OCI-LY3 (cell line): Measurements from ENCODE around the gene LRRN4CL.
A peak's percentile ranks its signal among the peaks of the same experiment; 100 is the strongest.
"Not testable (repeated sequence)": the region's sequence is repeated elsewhere in the genome, so short reads cannot be mapped to it uniquely, and the experiment has no call there.

Experiments used
- H2AFZ ChIP-seq: fragments of 200-600, 300-600 bp; shearing (Covaris generic); 2 replicates; pipeline ENCODE4 v1.6.0; 2014; ENCODE audit warnings: antibody characterized with exemption, low read depth, low read length
- H3K27ac ChIP-seq: fragments of 200-600, 300-600 bp; sonication (generic); 2 replicates; pipeline ENCODE4 v1.5.1; 2014; ENCODE audit warnings: mild to moderate bottlenecking, low read length, moderate library complexity, mixed read lengths
- H3K27me3 ChIP-seq: fragments of 200-600, 300-600 bp; sonication (generic); 2 replicates; pipeline ENCODE4 v1.6.1; 2014; ENCODE audit warnings: low read depth, low read length, mixed read lengths
- H3K36me3 ChIP-seq: fragments of 200-600, 300-600 bp; sonication (generic); replicated peaks from 2 replicates; pipeline ENCODE3; 2014; ENCODE audit warnings: low read depth, low read length, mixed read lengths
- H3K4me1 ChIP-seq: fragments of 300-600, 200-600 bp; sonication (generic); 2 replicates; pipeline ENCODE4 v1.6.1; 2014; ENCODE audit warnings: low read length, mixed read lengths
- H3K4me2 ChIP-seq: fragments of 200-600, 300-600 bp; sonication (generic); 2 replicates; pipeline ENCODE4 v1.6.1; 2014; ENCODE audit warnings: low read length, mixed read lengths
- H3K4me3 ChIP-seq: fragments of 300-600, 200-600 bp; sonication (generic); 2 replicates; pipeline ENCODE4 v1.5.1; 2014; ENCODE audit warnings: antibody characterized with exemption, mild to moderate bottlenecking, low read length, moderate library complexity
- H3K79me2 ChIP-seq: fragments of 300-600, 200-600 bp; shearing (Covaris generic); 2 replicates; pipeline ENCODE4 v1.6.1; 2014; ENCODE audit warnings: mild to moderate bottlenecking, low read length, mixed read lengths
- H3K9ac ChIP-seq: fragments of 300-600, 200-600 bp; shearing (Covaris generic); 2 replicates; pipeline ENCODE4 v1.6.0; 2014; ENCODE audit warnings: mild to moderate bottlenecking, low read length, moderate library complexity
- H3K9me3 ChIP-seq: fragments of 200-600, 300-600 bp; shearing (Covaris generic); 2 replicates; pipeline ENCODE4 v1.6.1; 2014; ENCODE audit warnings: low read length, mixed read lengths; ENCODE audit not compliant: insufficient read depth
- H4K20me1 ChIP-seq: fragments of 200-600, 300-600 bp; sonication (generic); 2 replicates; pipeline ENCODE4 v1.6.1; 2016; ENCODE audit warnings: low read length, mixed read lengths; ENCODE audit not compliant: insufficient read depth
- CTCF ChIP-seq: fragments of 200-600, 300-600 bp; sonication (generic); IDR thresholded peaks from 2 replicates; pipeline ENCODE4 v1.5.1; 2014; ENCODE audit warnings: antibody characterized with exemption, low read length, low read depth
- EZH2phosphoT487 ChIP-seq: fragments of 200-600 bp; shearing (Covaris generic); IDR thresholded peaks from 2 replicates; pipeline ENCODE4 v1.6.1; 2018; ENCODE audit warnings: antibody characterized with exemption, mixed run types, low read depth

LRRN4CL gene

DNA sequence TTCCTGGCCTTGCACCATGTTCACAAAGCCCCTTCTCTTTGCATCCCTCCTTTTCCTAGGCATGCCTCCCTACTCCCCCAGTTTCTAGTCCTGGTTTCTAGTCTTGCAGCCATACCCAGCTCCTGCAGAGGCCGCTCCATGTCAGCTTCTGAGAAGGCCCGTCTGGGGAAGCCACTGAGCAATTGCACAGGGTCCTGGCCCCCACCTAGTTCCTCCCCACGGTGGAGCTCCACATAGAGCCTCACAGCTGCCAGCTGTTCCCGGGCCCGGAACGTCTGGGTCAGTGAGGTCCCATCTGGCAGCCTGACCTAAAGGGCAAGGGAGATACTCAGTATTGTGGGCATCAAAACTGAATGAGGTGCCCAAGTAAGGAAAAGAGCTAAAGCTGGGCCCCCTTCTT is 12.6 kb downstream of the LRRN4CL start:
- no peak overlapping the region for H3K27ac ChIP-seq
- no peak overlapping the region for H3K4me3 ChIP-seq
- H3K36me3 ChIP-seq = peaks cover 29% of the 10 kb centered on the region
- no peak for TF ChIP-seq CTCF
- no peak for TF ChIP-seq EZH2phosphoT487
- no peak overlapping the region for H3K9ac ChIP-seq
- H3K27me3 ChIP-seq = no peaks in the 10 kb centered on the region
- no peak overlapping the region for H2AFZ ChIP-seq
- no peaks in the 10 kb centered on the region for H3K9me3 ChIP-seq
- no peaks in the 10 kb centered on the region for H4K20me1 ChIP-seq
- H3K4me2 ChIP-seq = no peak overlapping the region
- H3K79me2 ChIP-seq = peaks cover 58% of the 10 kb centered on the region
- peaks cover 28% of the 10 kb centered on the region for H3K4me1 ChIP-seq

DNA sequence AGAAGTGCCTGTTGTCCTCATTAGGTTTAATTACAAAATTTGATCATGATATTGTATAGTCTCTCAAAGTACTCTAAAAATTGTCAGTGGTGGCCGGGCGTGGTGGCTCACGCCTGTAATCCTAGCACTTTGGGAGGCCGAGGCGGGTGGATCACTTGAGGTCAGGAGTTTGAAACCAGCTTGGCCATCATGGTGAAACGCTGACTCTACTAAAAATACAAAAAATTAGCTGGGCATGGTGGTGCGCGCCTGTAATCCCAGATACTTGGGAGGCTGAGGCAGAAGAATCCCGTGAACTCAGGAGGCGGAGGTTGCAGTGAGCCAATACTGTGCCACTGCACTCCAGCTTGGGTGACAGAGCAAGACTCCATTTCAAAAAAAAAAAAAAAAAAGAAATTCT is 13.9 kb downstream of the LRRN4CL start:
- not testable (repeated sequence) for H3K9me3 ChIP-seq, H4K20me1 ChIP-seq, H3K27ac ChIP-seq, H3K4me3 ChIP-seq, H3K27me3 ChIP-seq, H3K9ac ChIP-seq, H3K4me2 ChIP-seq, H2AFZ ChIP-seq
- Histone ChIP-seq H3K79me2 (peaks cover 71% of the 10 kb centered on the region), H3K4me1 (peaks cover 25% of the 10 kb centered on the region), H3K36me3 (peaks cover 29% of the 10 kb centered on the region)

DNA sequence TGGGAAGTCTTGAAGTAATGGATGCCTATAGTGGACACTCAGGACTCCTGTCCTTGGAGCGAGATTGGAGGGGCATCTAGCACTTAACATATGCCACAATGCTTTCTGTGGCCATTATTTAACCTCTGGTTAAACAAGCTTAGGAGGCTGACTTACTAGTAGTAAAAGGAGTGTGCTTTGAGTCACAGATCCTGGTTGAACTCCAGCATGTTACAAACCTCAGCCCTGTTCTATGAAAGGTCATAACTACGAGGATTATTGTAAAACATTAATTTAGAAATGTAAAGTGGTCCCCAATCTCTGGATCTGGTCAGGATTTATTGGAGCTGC is 16.2 kb downstream of the LRRN4CL start:
- no peaks in the 10 kb centered on the region for H3K9me3 ChIP-seq
- H3K36me3 ChIP-seq = peaks cover 29% of the 10 kb centered on the region
- peaks cover 75% of the 10 kb centered on the region for H3K79me2 ChIP-seq
- H3K27me3 ChIP-seq = no peaks in the 10 kb centered on the region
- no peak overlapping the region for H3K4me3 ChIP-seq
- no peak overlapping the region for H2AFZ ChIP-seq
- no peak overlapping the region for H3K27ac ChIP-seq
- peaks cover 19% of the 10 kb centered on the region for H3K4me1 ChIP-seq
- peak overlapping the region; percentile 85 for H3K4me2 ChIP-seq
- no peak for TF ChIP-seq CTCF
- no peak for TF ChIP-seq EZH2phosphoT487
- no peak overlapping the region for H3K9ac ChIP-seq
- no peaks in the 10 kb centered on the region for H4K20me1 ChIP-seq

DNA sequence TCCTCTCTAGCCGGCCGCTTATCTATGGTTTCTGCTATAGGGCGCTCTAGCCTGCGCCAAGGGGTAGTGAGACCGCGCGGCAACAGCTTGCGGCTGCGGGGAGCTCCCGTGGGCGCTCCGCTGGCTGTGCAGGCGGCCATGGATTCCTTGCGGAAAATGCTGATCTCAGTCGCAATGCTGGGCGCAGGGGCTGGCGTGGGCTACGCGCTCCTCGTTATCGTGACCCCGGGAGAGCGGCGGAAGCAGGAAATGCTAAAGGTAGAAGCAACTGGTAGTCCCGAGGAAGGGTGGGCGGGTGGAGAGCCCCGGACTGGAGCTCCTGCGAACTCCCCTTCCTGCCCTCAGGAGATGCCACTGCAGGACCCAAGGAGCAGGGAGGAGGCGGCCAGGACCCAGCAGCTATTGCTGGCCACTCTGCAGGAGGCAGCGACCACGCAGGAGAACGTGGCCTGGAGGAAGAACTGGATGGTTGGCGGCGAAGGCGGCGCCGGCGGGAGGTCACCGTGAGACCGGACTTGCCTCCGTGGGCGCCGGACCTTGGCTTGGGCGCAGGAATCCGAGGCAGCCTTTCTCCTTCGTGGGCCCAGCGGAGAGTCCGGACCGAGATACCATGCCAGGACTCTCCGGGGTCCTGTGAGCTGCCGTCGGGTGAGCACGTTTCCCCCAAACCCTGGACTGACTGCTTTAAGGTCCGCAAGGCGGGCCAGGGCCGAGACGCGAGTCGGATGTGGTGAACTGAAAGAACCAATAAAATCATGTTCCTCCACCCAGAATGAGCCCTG is 17.5 kb downstream of the LRRN4CL start, which contains the start of the genes LBHD1 and UQCC3:
LBHD1 (minus strand) TSS at position 660 of the 782 bp plus-strand sequence. CDS start 2,236 bp downstream, outside the sequence.
UQCC3 (plus strand) TSS at position 66 of the 782 bp plus-strand sequence; CDS start at position 139, 73 bp downstream.
- peak within 1 kb of the TSS; percentile 76 for H3K27ac ChIP-seq

More for the DNA sequence above, 17.5 kb downstream of the LRRN4CL start, which contains the start of the genes LBHD1 and UQCC3:
- peaks cover 75% of the 10 kb centered on the region for H3K79me2 ChIP-seq
- H3K27me3 ChIP-seq = no peaks in the 10 kb centered on the region
- peaks cover 32% of the 10 kb centered on the region for H3K36me3 ChIP-seq
- H3K4me1 ChIP-seq = peaks cover 26% of the 10 kb centered on the region
- no peaks in the 10 kb centered on the region for H4K20me1 ChIP-seq
- peak within 1 kb of the TSS; percentile 85 for H3K4me2 ChIP-seq
- H2AFZ ChIP-seq = peak within 1 kb of the TSS; percentile 74
- no peaks in the 10 kb centered on the region for H3K9me3 ChIP-seq
- TF ChIP-seq EZH2phosphoT487 (no peak), CTCF (no peak)
- peak within 1 kb of the TSS; percentile 86 for H3K4me3 ChIP-seq
- H3K9ac ChIP-seq = peak within 1 kb of the TSS; percentile 85
